Measurements from ENCODE around the gene COMMD2.

DNA sequence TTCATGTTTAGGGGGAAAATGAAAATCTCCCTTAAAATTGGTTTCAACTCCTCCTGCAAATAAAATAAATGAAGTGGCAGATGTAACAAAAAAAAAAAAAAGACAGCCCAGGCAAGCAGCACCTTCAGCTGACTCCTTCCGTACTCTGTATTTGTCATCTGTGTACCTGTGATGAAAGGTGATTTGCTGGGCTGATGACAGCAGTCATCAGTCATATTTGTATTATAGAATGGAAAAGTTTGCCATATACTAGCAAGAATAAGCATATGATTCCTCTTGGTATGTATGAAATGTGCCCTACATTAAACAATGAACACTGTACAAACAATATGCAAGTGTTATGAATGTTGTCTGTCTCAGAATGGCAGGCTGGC, 50.3 kb downstream of the COMMD2 start:
- TF ChIP-seq EZH2 (IDR thresholded peaks at IDR 0.05; ENCODE audit: low read length, missing control alignments): no peak
- TF ChIP-seq, protein P1, sequence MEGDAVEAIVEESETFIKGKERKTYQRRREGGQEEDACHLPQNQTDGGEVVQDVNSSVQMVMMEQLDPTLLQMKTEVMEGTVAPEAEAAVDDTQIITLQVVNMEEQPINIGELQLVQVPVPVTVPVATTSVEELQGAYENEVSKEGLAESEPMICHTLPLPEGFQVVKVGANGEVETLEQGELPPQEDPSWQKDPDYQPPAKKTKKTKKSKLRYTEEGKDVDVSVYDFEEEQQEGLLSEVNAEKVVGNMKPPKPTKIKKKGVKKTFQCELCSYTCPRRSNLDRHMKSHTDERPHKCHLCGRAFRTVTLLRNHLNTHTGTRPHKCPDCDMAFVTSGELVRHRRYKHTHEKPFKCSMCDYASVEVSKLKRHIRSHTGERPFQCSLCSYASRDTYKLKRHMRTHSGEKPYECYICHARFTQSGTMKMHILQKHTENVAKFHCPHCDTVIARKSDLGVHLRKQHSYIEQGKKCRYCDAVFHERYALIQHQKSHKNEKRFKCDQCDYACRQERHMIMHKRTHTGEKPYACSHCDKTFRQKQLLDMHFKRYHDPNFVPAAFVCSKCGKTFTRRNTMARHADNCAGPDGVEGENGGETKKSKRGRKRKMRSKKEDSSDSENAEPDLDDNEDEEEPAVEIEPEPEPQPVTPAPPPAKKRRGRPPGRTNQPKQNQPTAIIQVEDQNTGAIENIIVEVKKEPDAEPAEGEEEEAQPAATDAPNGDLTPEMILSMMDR (conservative IDR thresholded peaks at IDR 0.05 in 1 of 2, IDR thresholded peaks at IDR 0.05 in 1 of 2; ENCODE audit: low read depth in 1 of 2, low read length in 2 of 2): no peak
